NCI-H82 treated with DMSO at 0.1 percent for 48 hours (cell line): Measurements from ENCODE around the gene ADIPOR1.
"Not testable (repeated sequence)": the region's sequence is repeated elsewhere in the genome, so short reads cannot be mapped to it uniquely, and the experiment has no call there.

ENCODE experiments used
- DNase-seq: peaks from one replicate; lab custom pipeline; 2025; ENCODE audit not compliant: unreplicated experiment; lab: John Stamatoyannopoulos, UW

Gene ADIPOR1, protein sequence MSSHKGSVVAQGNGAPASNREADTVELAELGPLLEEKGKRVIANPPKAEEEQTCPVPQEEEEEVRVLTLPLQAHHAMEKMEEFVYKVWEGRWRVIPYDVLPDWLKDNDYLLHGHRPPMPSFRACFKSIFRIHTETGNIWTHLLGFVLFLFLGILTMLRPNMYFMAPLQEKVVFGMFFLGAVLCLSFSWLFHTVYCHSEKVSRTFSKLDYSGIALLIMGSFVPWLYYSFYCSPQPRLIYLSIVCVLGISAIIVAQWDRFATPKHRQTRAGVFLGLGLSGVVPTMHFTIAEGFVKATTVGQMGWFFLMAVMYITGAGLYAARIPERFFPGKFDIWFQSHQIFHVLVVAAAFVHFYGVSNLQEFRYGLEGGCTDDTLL

DNA sequence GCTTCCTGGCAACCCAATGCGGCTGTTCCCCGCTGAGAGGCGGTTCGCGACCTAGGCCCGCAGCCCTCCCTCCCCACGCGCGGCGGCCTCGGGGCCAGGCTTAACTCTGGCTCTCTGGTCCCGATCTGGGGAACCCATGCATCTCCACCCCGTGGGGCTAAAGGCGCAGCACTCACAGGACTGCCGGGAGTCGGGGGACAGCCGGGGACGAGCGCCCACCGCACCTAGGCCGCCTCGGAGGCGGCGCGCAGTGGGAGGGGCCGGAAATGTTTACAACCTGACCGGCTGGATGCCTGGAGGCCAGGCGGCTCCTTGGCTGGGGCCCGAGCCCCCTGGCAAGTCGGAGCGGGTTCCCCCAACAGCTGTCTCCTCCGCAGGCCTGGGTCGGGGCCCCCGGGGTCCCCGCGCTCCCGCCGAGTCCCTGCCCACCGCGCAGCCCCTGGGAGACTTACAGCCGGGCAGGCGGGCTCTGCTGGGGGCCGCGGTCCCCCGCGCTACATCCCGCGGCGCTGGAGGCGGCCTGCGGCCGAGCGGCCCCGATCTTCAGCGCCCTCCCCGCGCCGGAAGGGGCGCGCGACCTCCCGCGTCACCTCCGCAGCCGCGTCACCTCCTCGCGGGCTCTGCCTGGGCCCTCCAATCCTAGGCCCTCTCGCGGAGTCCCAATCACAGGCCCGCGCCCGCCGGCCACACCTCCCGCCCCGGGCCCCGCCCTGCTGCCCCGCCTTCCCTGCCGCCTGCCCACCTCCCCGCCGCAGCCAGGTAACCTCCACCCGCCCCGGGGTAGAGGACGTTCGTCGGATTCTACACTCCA, at the start of gene ADIPOR1:
ADIPOR1 (minus strand) TSS at position 580 of the 811 bp plus-strand sequence. CDS start 7,242 bp downstream, outside the sequence.
- DNase-seq: peak; percentile 71

- DNase-seq: peak; percentile 95
Observed at GRCh38 chr1:203006948-203007871, 49.1 kb upstream of the ADIPOR1 start, which contains the start of gene TMEM183A. TMEM183A (plus strand) TSS chr1:203007374; CDS start chr1:203007466, 92 bp downstream.

- peak; percentile 40 for DNase-seq
Observed at GRCh38 chr1:203005395-203006142, 47.5 kb upstream of the ADIPOR1 start.

DNA sequence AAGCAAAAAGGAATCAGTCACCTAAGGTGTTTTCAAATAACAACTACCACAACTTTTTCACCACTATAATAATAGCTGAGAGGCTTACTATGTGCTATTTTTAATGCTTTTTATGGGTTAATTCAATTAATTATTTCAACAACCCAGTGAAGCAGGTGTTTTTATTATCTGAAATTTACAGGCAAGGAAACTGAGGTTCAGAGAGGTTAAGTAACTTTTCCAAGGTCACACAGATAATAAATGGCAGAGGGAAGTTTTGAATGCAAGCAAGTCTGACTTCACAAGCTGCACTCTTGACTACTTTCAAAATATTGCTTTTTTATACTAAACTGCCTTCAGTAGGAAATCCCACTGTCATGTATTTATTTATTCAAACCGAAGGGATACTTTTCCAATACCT, 44.8 kb upstream of the ADIPOR1 start:
- no peak for DNase-seq

GRCh38 chr1:203001986-203002385, 43.9 kb upstream of the ADIPOR1 start:
- DNase-seq: no peak

DNA sequence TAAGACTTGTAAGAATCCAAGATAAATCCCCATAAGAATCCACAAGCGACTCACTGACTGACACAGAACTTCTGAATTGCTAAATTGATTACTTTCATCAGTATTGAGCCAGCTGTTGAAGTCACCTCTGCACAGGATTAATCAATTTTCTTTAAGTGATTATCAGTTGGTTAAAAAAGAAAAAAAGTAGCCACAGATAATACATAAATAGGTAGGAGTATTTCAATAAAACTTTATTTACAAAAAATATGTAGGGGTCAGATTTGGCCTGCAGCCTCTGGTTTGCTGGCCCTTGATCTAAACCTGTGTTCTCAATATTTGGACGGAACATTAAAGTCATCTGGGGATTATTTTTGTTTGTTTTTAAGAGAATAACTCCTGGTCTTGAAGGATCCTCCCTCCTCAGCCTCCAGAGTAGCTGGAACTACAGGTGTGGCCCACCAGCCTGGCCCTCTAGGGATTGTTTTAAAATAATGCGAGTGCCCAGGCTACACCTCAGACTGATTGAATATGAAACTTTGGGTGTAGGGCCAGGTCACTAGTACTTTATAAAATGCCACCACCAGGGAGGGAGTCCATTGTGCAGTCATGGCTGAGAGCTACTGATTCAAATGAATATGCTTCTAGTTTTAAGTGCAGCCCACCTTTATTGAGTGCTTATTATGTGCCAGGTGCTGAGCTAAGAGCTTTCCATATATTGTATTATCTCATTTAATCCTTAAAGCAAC, 42.3 kb upstream of the ADIPOR1 start:
- DNase-seq: no peak

DNA sequence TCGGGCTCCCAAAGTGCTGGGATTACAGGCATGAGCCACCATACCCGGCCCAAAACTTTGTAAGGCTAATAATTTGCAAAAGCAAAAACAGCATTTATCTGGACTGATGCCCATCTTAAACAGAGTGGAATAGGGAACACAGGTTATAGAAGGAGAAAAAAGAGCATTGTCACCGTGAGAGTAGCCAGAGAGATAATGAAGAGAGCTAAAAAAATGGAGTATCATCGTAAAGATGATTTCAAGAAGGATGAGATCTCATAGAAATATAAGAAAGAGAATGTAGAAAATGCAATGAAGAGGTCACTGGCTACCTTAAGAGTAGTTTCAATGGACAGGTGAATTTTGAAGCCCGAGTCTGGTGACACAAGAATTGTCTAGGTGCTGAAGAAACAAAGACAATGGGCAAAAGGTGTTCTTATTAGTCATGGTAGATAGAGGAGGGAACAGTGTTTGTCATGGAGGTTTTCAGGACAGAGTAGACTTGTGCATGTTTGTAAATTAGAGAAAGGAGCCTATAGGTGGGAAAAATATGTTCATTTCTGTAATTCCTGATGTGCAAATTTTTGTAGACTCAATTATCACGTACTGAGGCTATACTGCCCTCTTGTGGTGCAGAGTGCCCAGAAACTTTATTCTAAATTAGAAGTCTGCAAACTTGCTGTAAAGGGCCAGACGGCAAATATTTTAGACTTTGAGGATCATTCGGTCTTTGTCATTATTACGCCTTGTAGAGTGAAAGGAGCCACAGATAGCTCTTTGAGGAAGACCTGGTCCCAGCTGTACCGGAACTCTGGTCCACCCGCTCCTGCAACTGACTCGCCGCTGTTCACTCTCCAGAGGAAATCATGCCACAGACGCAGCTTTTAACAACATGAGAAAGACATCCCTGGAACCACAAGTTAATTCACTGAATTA, 41.0 kb upstream of the ADIPOR1 start:
- DNase-seq: no peak

DNA sequence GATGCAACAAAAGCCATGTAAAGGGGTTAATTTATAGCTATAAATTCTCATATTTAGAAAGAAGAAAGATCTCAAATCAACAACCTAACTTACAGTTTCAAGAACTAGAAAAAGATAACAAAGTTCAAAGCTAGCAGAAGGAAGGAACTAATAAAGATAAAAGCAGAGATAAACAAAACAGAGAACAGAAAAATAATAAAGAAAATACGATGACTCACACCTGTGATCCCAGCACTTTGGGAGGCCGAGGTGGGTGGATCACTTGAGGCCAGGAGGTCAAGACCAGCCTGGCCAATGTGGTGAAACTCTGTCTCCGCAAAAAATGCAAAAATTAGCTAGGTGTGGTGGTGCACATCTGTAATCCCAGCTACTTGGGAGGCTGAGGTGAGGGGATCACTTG, 36.6 kb upstream of the ADIPOR1 start:
- no peak for DNase-seq

DNA sequence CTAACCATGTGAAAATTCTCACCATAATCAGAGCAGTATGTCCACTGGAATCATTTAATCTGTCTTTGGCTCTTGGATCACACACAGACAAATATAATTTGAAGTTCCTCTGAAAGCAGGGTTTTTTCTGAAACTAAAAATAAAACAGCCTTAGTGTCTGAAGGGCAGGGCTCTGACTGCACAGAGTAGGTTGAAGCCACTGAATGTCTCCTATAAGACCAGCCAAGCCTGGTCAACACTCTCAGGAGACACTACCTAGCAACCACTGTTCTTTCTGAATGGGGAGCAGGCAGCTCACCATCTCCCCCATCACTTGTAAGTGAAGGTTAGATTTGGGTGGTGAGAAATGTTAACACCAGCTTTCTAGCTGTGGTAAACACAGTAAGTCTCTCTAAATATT, 33.0 kb upstream of the ADIPOR1 start:
- DNase-seq: no peak

DNA sequence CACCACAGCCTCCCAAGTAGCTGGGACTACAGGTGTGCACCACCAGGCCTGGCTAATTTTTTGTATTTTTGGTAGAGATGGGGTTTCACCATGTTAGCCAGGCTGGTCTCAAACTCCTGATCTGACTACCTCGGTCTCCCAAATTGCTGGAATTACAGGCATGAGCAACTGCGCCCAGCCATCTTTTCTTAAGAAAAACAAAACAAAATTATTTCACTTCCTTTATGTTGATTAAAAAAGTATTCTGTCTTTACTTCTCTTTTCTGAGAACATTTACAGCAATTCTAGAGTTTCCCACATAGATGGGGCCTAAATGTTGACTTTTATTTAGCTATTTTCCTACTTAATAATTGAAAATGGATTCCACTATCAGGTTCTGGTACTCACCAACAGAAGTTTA, 31.8 kb upstream of the ADIPOR1 start:
- DNase-seq: no peak

GRCh38 chr1:202987922-202988583, 29.9 kb upstream of the ADIPOR1 start:
- no peak for DNase-seq

GRCh38 chr1:202987255-202987654, 29.1 kb upstream of the ADIPOR1 start:
- DNase-seq: no peak

DNA sequence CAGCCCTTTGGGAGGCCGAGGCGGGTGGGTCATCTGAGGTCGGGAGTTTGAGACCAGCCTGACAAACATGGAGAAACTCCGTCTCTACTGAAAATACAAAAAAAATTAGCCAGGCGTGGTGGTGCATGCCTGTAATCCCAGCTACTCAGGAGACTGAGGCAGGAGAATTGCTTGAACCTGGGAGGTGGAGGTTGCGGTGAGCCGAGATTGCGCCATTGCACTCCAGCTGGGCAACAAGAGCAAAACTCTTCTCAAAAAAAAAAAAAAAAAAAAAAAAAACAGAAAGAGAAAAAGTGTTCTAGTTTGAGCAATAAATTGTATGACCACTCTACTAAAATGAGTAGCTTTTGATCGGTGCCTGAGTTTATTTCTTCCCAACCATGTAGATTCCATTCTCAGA, 28.0 kb upstream of the ADIPOR1 start:
- not testable (repeated sequence) for DNase-seq

DNA sequence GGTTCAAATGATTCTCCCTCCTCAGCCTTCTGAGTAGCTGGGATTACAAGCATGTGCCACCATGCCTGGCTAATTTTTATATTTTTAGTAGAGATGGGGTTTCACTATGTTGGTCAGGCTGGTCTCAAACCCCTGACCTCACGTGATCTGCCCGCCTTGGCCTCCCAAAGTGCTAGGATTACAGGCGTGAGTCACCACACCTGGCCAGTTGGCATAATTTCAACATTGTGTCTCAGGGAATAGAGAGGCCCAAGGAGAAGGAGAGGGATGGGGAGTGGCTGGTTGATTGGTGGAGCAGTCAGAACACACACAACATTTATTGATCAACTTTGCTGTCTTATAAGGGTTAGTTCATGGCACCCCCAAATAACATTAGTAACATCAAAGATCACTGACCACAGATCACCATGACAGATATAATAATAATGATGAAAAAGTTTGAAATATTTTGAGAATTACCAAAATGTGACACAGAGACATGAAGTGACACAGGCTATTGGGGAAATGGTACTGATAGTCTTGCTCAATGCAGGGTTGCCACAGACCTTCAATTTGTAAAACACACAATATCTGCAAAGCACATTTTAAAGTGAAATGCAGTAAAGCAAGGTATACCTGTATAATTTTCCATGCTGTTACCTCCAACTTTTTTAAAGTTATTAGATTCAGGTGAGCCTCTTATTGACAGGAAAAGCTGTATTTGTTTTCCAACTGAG, 24.8 kb upstream of the ADIPOR1 start:
- DNase-seq: no peak

- no peak for DNase-seq
Observed at GRCh38 chr1:202981939-202982338, 23.8 kb upstream of the ADIPOR1 start.

- no peak for DNase-seq
Observed at GRCh38 chr1:202979459-202979858, 21.3 kb upstream of the ADIPOR1 start.

DNA sequence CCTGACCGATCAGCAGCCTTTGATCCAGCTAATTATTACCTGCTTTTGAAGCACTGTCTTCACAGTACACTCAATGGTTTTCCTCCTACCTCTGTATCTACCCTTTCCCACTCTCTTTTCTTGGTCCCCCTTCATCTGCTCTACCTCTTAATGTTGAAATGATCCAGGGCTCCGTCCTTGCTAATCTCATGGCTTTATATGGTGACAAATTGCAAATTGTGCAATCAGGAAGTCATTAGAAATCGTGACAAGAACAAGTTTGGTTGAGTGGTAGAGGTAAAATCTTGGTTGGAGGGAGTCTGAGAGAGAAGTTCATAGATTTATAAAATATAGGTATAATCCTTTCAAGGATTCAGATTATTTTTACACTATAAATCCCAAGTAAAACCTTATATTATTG, 18.5 kb upstream of the ADIPOR1 start:
- no peak for DNase-seq
